Neural cell (in vitro differentiated cells): ENCODE measurements around the gene TEKT3.

Experiments
- EP300 ChIP-seq: fragments of 450-650 bp; conservative IDR thresholded peaks from 2 replicates; pipeline ENCODE4 v1.6.1; 2014; ENCODE audit warnings: antibody characterized with exemption, mild to moderate bottlenecking, moderate library complexity; ENCODE audit not compliant: poor library complexity, severe bottlenecking
- EZH2 ChIP-seq: fragments of 200-600, 300-800 bp; shearing (Covaris generic), sonication (generic); IDR thresholded peaks from 2 replicates; pipeline ENCODE4 v1.6.1; 2014; ENCODE audit warnings: antibody characterized with exemption, low read length, borderline replicate concordance, mild to moderate bottlenecking; ENCODE audit not compliant: insufficient read depth, poor library complexity, severe bottlenecking
- MXI1 ChIP-seq: fragments of 450-650 bp; conservative IDR thresholded peaks from 2 replicates; pipeline ENCODE4 v1.6.1; 2014; ENCODE audit warnings: antibody characterized with exemption, mild to moderate bottlenecking; ENCODE audit not compliant: poor library complexity, severe bottlenecking
- POLR2AphosphoS5 ChIP-seq: IDR thresholded peaks from 2 replicates; pipeline ENCODE4 v1.6.1; 2012
- SMC3 ChIP-seq: fragments of 450-650 bp; conservative IDR thresholded peaks from 2 replicates; pipeline ENCODE4 v1.6.1; 2014; ENCODE audit warnings: antibody characterized with exemption, mild to moderate bottlenecking, moderate library complexity; ENCODE audit not compliant: poor library complexity
- TF ChIP-seq, protein P1 (sequence below): fragments of 450-650 bp; IDR thresholded peaks from 2 replicates; pipeline ENCODE4 v1.5.1; 2014; ENCODE audit warnings: antibody characterized with exemption, mild to moderate bottlenecking, moderate library complexity; ENCODE audit not compliant: poor library complexity, severe bottlenecking
- TF ChIP-seq, protein P2 (sequence below): IDR thresholded peaks from 2 replicates; pipeline ENCODE4 v1.6.1; 2012; ENCODE audit warnings: borderline replicate concordance

DNA sequence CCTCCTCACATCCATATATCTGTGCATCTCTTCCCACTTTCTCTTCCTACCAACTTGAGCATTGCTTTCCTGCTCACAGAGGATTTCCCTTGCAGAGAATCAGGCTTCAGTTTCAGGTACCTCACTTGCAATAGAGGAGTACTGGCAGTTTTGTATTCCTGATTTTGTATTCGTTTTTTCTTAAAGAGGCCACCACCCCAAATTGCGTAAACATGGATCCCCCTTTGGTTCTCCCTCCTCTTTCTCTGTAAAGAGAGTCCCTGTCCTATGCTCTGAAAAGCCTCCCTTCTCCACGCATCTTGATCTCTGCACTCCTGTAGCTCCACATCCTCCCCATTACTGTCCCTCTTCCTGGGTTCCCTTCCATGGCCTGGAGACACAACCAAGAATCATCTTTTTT lies 32.2 kb downstream of the TEKT3 start:
- TF ChIP-seq, protein P1, sequence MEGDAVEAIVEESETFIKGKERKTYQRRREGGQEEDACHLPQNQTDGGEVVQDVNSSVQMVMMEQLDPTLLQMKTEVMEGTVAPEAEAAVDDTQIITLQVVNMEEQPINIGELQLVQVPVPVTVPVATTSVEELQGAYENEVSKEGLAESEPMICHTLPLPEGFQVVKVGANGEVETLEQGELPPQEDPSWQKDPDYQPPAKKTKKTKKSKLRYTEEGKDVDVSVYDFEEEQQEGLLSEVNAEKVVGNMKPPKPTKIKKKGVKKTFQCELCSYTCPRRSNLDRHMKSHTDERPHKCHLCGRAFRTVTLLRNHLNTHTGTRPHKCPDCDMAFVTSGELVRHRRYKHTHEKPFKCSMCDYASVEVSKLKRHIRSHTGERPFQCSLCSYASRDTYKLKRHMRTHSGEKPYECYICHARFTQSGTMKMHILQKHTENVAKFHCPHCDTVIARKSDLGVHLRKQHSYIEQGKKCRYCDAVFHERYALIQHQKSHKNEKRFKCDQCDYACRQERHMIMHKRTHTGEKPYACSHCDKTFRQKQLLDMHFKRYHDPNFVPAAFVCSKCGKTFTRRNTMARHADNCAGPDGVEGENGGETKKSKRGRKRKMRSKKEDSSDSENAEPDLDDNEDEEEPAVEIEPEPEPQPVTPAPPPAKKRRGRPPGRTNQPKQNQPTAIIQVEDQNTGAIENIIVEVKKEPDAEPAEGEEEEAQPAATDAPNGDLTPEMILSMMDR = no peak
- no peak for TF ChIP-seq POLR2AphosphoS5
- TF ChIP-seq EZH2 = no peak
- TF ChIP-seq SMC3 = no peak
- no peak for TF ChIP-seq EP300
- TF ChIP-seq MXI1 = no peak
- TF ChIP-seq, protein P2, sequence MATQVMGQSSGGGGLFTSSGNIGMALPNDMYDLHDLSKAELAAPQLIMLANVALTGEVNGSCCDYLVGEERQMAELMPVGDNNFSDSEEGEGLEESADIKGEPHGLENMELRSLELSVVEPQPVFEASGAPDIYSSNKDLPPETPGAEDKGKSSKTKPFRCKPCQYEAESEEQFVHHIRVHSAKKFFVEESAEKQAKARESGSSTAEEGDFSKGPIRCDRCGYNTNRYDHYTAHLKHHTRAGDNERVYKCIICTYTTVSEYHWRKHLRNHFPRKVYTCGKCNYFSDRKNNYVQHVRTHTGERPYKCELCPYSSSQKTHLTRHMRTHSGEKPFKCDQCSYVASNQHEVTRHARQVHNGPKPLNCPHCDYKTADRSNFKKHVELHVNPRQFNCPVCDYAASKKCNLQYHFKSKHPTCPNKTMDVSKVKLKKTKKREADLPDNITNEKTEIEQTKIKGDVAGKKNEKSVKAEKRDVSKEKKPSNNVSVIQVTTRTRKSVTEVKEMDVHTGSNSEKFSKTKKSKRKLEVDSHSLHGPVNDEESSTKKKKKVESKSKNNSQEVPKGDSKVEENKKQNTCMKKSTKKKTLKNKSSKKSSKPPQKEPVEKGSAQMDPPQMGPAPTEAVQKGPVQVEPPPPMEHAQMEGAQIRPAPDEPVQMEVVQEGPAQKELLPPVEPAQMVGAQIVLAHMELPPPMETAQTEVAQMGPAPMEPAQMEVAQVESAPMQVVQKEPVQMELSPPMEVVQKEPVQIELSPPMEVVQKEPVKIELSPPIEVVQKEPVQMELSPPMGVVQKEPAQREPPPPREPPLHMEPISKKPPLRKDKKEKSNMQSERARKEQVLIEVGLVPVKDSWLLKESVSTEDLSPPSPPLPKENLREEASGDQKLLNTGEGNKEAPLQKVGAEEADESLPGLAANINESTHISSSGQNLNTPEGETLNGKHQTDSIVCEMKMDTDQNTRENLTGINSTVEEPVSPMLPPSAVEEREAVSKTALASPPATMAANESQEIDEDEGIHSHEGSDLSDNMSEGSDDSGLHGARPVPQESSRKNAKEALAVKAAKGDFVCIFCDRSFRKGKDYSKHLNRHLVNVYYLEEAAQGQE = no peak
